Breast epithelium (tissue), 4 donors: ENCODE measurements around the gene PRPF18. TPM values are rescaled to one million over a fixed set of nuclear protein-coding genes. Genes with fewer than 3 reads are reported as not detected.
A peak's percentile ranks its signal among the peaks of the same experiment; 100 is the strongest.

Experiments
- DNase-seq, 2 donors: peaks; one replicate each; pipeline ENCODE4 v3.0.0-alpha.2; 2019; ENCODE audit warnings: low spot score in 2 of 2
- H3K27ac ChIP-seq, 2 donors: fragments of 200-600 bp; sonication (generic) in 1 of 2; one replicate each; pipeline ENCODE4 v1.5.1; 2016 to 2019; ENCODE audit warnings: mild to moderate bottlenecking in 1 of 2
- H3K27me3 ChIP-seq, 2 donors: fragments of 200-600 bp; sonication (generic) in 1 of 2; one replicate each; pipeline versions ENCODE4 v1.5.1 to v1.6.0; 2017 to 2019; ENCODE audit warnings: control low read depth in 1 of 2, mild to moderate bottlenecking in 1 of 2
- H3K36me3 ChIP-seq: fragments of 200-600 bp; one replicate; pipeline ENCODE4 v1.5.1; 2019
- H3K4me1 ChIP-seq, 2 donors: fragments of 200-600 bp; sonication (generic); one replicate each; pipeline ENCODE4 v1.5.1; 2016 to 2019; ENCODE audit warnings: control low read depth in 1 of 2
- H3K4me3 ChIP-seq, 3 donors: fragments of 200-600 bp; sonication (generic); 1 replicate in 2 of 3; 2 replicates in 1 of 3; pipeline ENCODE4 v1.5.1; 2016 to 2019; ENCODE audit warnings: mild to moderate bottlenecking in 3 of 3, moderate library complexity in 2 of 3
- H3K9me3 ChIP-seq, 2 donors: fragments of 200-600 bp; sonication (generic) in 1 of 2; one replicate each; pipeline ENCODE4 v1.5.1; 2016 to 2019; ENCODE audit warnings: control low read depth in 1 of 2
- CTCF ChIP-seq, 3 donors: fragments of 450-650 bp; IDR thresholded peaks; one replicate each; pipeline ENCODE4 v1.5.1; 2016 to 2017; ENCODE audit warnings: antibody characterized with exemption in 3 of 3, mild to moderate bottlenecking in 3 of 3, moderate library complexity in 3 of 3
- POLR2A ChIP-seq: fragments of 450-650 bp; IDR thresholded peaks from one replicate; pipeline ENCODE4 v1.6.1; 2016; ENCODE audit warnings: antibody characterized with exemption, mild to moderate bottlenecking, moderate library complexity
- POLR2AphosphoS5 ChIP-seq, 3 donors: sonication (generic); formaldehyde crosslinking; IDR thresholded peaks; one replicate each; pipeline ENCODE4 v1.6.1; 2017; ENCODE audit warnings: antibody characterized with exemption in 3 of 3
- intact Hi-C: fragments of 100-400 bp; cut with DNase I; formaldehyde crosslinking; loops from one replicate; pipeline ENCODE4 v1.15.1; 2023; ENCODE audit warnings: low total_unique reads
- total RNA-seq, 3 donors: library from RNA; depleted of rRNA; stranded (reverse); fragments of >200 nt; gene quantifications; one replicate each; pipeline ENCODE4 v1.1.0, GENCODE V29; 2016

Gene PRPF18
- total RNA-seq, 3 donors from 2014 or later = 29.6 to 48.6 (median 36.7) TPM

- H3K4me3 ChIP-seq = no peak overlapping the region
- no peaks in the 10 kb centered on the region for H3K27me3 ChIP-seq
- H3K27ac ChIP-seq = no peak overlapping the region
- intact Hi-C loops = no loop called here
- TF ChIP-seq POLR2AphosphoS5 (IDR thresholded peaks at IDR 0.05) = no peak
- TF ChIP-seq CTCF (IDR thresholded peaks at IDR 0.05) = no peak
- no peak for TF ChIP-seq POLR2A
- H3K9me3 ChIP-seq = no peaks in the 10 kb centered on the region
- DNase-seq = no peak
- H3K4me1 ChIP-seq = no peaks in the 10 kb centered on the region
- no peaks in the 10 kb centered on the region for H3K36me3 ChIP-seq
Observed at GRCh38 chr10:13597909-13598308, 11.1 kb downstream of the PRPF18 start.

- Histone ChIP-seq H3K9me3 (no peaks in the 10 kb centered on the region), H3K27me3 (no peaks in the 10 kb centered on the region), H3K4me3 (no peak overlapping the region), H3K36me3 (no peaks in the 10 kb centered on the region), H3K4me1 (no peaks in the 10 kb centered on the region), H3K27ac (no peak overlapping the region)
- intact Hi-C loops = no loop called here
- TF ChIP-seq CTCF (IDR thresholded peaks at IDR 0.05) (no peak), POLR2A (no peak), POLR2AphosphoS5 (IDR thresholded peaks at IDR 0.05) (no peak)
- DNase-seq = no peak
Observed at GRCh38 chr10:13604357-13605040, 17.7 kb downstream of the PRPF18 start.

- intact Hi-C loops = no loop called here
- Histone ChIP-seq H3K4me3 (no peak overlapping the region), H3K4me1 (no peaks in the 10 kb centered on the region), H3K27me3 (no peaks in the 10 kb centered on the region), H3K27ac (peak overlapping the region; percentile 40 to 48), H3K36me3 (peaks cover 3% of the 10 kb centered on the region), H3K9me3 (no peaks in the 10 kb centered on the region)
- no peak for TF ChIP-seq CTCF (IDR thresholded peaks at IDR 0.05)
- no peak for TF ChIP-seq POLR2A
- no peak for TF ChIP-seq POLR2AphosphoS5 (IDR thresholded peaks at IDR 0.05)
- no peak for DNase-seq
Observed at GRCh38 chr10:13608246-13608853, 21.6 kb downstream of the PRPF18 start.

GRCh38 chr10:13612654-13613373, 26.0 kb downstream of the PRPF18 start:
- H3K4me1 ChIP-seq = no peaks in the 10 kb centered on the region
- H3K27ac ChIP-seq = no peak overlapping the region
- intact Hi-C loops = no loop called here
- no peak overlapping the region for H3K4me3 ChIP-seq
- peaks cover 3% of the 10 kb centered on the region for H3K36me3 ChIP-seq
- TF ChIP-seq POLR2A = no peak
- TF ChIP-seq POLR2AphosphoS5 (IDR thresholded peaks at IDR 0.05) = no peak
- no peak for TF ChIP-seq CTCF (IDR thresholded peaks at IDR 0.05)
- no peak for DNase-seq
- H3K9me3 ChIP-seq = no peaks in the 10 kb centered on the region
- no peaks in the 10 kb centered on the region for H3K27me3 ChIP-seq

- no peak for DNase-seq
- no peaks in the 10 kb centered on the region for H3K9me3 ChIP-seq
- H3K27me3 ChIP-seq = no peaks in the 10 kb centered on the region
- TF ChIP-seq CTCF (IDR thresholded peaks at IDR 0.05) (no peak), POLR2AphosphoS5 (IDR thresholded peaks at IDR 0.05) (no peak), POLR2A (no peak)
- H3K27ac ChIP-seq = no peak overlapping the region
- H3K36me3 ChIP-seq = peaks cover 3% of the 10 kb centered on the region
- H3K4me3 ChIP-seq = no peak overlapping the region
- no peaks in the 10 kb centered on the region for H3K4me1 ChIP-seq
- intact Hi-C loops = no loop called here
Observed at GRCh38 chr10:13613519-13613918, 26.8 kb downstream of the PRPF18 start.
